Chondrocyte (in vitro differentiated cells): ENCODE measurements around the gene PPP6R3. TPM values are rescaled to one million over a fixed set of nuclear protein-coding genes. Genes with fewer than 3 reads are reported as not detected.
"Not testable (repeated sequence)": the region's sequence is repeated elsewhere in the genome, so short reads cannot be mapped to it uniquely, and the experiment has no call there.

Experiments
- DNase-seq: peaks from one replicate; pipeline ENCODE4 v3.0.0; 2021; ENCODE audit warnings: mixed read lengths, low spot score
- H3K27ac Mint-ChIP-seq: one replicate; pipeline ENCODE4 v1.8.0; 2021; ENCODE audit warnings: mild to moderate bottlenecking, moderate library complexity, mixed read lengths; ENCODE audit not compliant: unreplicated experiment
- H3K27me3 Mint-ChIP-seq: 2 replicates; pipeline ENCODE4 v1.8.0; 2021; ENCODE audit warnings: low read depth, mixed read lengths
- H3K36me3 Mint-ChIP-seq: 2 replicates; pipeline ENCODE4 v1.8.0; 2021; ENCODE audit warnings: low read depth, mixed read lengths
- H3K4me1 Mint-ChIP-seq: 2 replicates; pipeline ENCODE4 v1.8.0; 2021; ENCODE audit warnings: low read depth, mild to moderate bottlenecking, mixed read lengths
- H3K4me3 Mint-ChIP-seq: one replicate; pipeline ENCODE4 v1.8.0; 2021; ENCODE audit warnings: mild to moderate bottlenecking, moderate library complexity, mixed read lengths; ENCODE audit not compliant: unreplicated experiment
- H3K9me3 Mint-ChIP-seq: 2 replicates; pipeline ENCODE4 v1.8.0; 2021; ENCODE audit warnings: low read depth, mixed read lengths
- CTCF ChIP-seq: fragments of 200-600 bp; sonication (generic); IDR thresholded peaks from 2 replicates; pipeline ENCODE4 v1.5.0; 2021; ENCODE audit warnings: antibody characterized with exemption, mild to moderate bottlenecking, moderate library complexity
- total RNA-seq: library from RNA; stranded (reverse); gene quantifications from 3 replicates; pipeline ENCODE4 v1.2.1, GENCODE V29; 2021

The PPP6R3 gene
- total RNA-seq, 1 donor from 2014 or later = 73.4 TPM

GRCh38 chr11:68635883-68636282 is 175.3 kb downstream of the PPP6R3 start:
- not testable (repeated sequence) for DNase-seq, H3K9me3 Mint-ChIP-seq, H3K4me1 Mint-ChIP-seq, H3K4me3 Mint-ChIP-seq, H3K27ac Mint-ChIP-seq, H3K36me3 Mint-ChIP-seq
- peaks cover 20% of the 10 kb centered on the region for H3K27me3 Mint-ChIP-seq

GRCh38 chr11:68639322-68639721 is 178.8 kb downstream of the PPP6R3 start:
- not testable (repeated sequence) for H3K4me3 Mint-ChIP-seq, DNase-seq, H3K36me3 Mint-ChIP-seq, H3K27ac Mint-ChIP-seq, H3K4me1 Mint-ChIP-seq, H3K9me3 Mint-ChIP-seq
- peaks cover 34% of the 10 kb centered on the region for H3K27me3 Mint-ChIP-seq

- no peak overlapping the region for H3K4me3 Mint-ChIP-seq
- DNase-seq = no peak
- no peak overlapping the region for H3K27ac Mint-ChIP-seq
- TF ChIP-seq CTCF = no peak
- H3K4me1 Mint-ChIP-seq = no peaks in the 10 kb centered on the region
- H3K27me3 Mint-ChIP-seq = peaks cover 28% of the 10 kb centered on the region
- H3K36me3 Mint-ChIP-seq = peaks cover 5% of the 10 kb centered on the region
- H3K9me3 Mint-ChIP-seq = peaks cover 10% of the 10 kb centered on the region
Measured at GRCh38 chr11:68641880-68642279, 181.3 kb downstream of the PPP6R3 start.

- Mint-ChIP-seq H3K27ac (no peak overlapping the region), H3K27me3 (peaks cover 29% of the 10 kb centered on the region), H3K36me3 (peaks cover 10% of the 10 kb centered on the region), H3K4me3 (no peak overlapping the region), H3K9me3 (peaks cover 18% of the 10 kb centered on the region), H3K4me1 (no peaks in the 10 kb centered on the region)
- no peak for DNase-seq
- peak; percentile 53 for TF ChIP-seq CTCF
Measured at GRCh38 chr11:68643585-68643984, 183.0 kb downstream of the PPP6R3 start.

- H3K36me3 Mint-ChIP-seq = peaks cover 10% of the 10 kb centered on the region
- peaks cover 33% of the 10 kb centered on the region for H3K27me3 Mint-ChIP-seq
- no peak overlapping the region for H3K4me3 Mint-ChIP-seq
- no peak for TF ChIP-seq CTCF
- H3K9me3 Mint-ChIP-seq = peaks cover 18% of the 10 kb centered on the region
- DNase-seq = no peak
- H3K27ac Mint-ChIP-seq = no peak overlapping the region
- peaks cover 5% of the 10 kb centered on the region for H3K4me1 Mint-ChIP-seq
Measured at GRCh38 chr11:68646832-68647231, 186.3 kb downstream of the PPP6R3 start.

- peaks cover 23% of the 10 kb centered on the region for H3K27me3 Mint-ChIP-seq
- H3K36me3 Mint-ChIP-seq = peaks cover 10% of the 10 kb centered on the region
- peaks cover 18% of the 10 kb centered on the region for H3K9me3 Mint-ChIP-seq
- DNase-seq = no peak
- peaks cover 6% of the 10 kb centered on the region for H3K4me1 Mint-ChIP-seq
- no peak overlapping the region for H3K4me3 Mint-ChIP-seq
- no peak for TF ChIP-seq CTCF
- no peak overlapping the region for H3K27ac Mint-ChIP-seq
Measured at GRCh38 chr11:68649851-68650555, 189.5 kb downstream of the PPP6R3 start.
